Sigmoid colon (tissue), 4 donors: ENCODE measurements around the gene COL11A1.

ENCODE experiments used
- EP300 ChIP-seq, 4 donors: sonication (generic); formaldehyde crosslinking; IDR thresholded peaks; one replicate each; pipeline ENCODE4 v1.6.1; 2017; ENCODE audit warnings: antibody characterized with exemption in 4 of 4
- POLR2AphosphoS5 ChIP-seq, 4 donors: sonication (generic); formaldehyde crosslinking; IDR thresholded peaks; one replicate each; pipeline ENCODE4 v1.6.1; 2017; ENCODE audit warnings: antibody characterized with exemption in 4 of 4

DNA sequence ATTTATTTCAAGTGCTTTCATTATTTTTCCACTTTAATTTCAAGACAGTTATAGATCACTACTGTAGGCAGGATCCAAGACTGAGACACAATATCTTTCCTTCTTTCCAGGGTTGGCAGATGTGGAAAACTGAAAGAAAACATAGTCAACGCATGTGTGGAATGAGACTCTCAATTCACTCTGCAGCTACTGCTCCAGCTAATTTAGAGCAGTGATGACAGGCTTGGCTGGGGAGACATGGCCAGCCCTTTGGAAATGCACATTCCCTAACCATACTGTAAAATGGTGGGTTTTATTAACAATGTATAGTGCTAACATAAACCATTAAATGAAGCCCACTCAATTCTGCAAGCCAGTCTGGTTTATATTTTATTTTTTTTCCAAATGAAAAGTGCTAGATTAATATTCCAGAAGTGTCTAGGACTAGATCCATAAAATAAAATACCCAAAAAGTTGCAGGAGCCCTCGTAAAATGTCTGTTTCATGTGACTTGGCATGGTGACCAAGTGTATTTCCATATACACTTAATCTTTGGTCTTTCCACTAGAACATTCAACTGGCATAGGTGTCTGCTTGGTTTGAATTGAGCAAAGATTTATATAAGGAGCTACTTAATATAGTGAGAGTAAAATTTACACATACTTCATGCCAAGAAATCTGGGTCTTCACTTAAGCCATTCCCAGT lies 32.9 kb downstream of the COL11A1 start:
- TF ChIP-seq POLR2AphosphoS5 (IDR thresholded peaks at IDR 0.05) (no peak), EP300 (IDR thresholded peaks at IDR 0.05) (no peak)
